Stimulated activated CD4-positive, alpha-beta T cell treated with anti-CD3 and anti-CD28 coated beads, Interleukin-1b, Interleukin-23, amount 100 ng/mL, for 24 hours (primary cell): Measurements from ENCODE around the gene PRUNE2.

Source experiments
- DNase-seq, 4 experiments: peaks; one replicate each; pipeline ENCODE4 v3.0.0-alpha.2; 2020; ENCODE audit warnings: low read depth in 4 of 4, low spot score in 1 of 4

The PRUNE2 gene

GRCh38 chr9:76900884-76901440, 5.0 kb downstream of the PRUNE2 start:
- no peak for DNase-seq

GRCh38 chr9:76898786-76899185, 7.1 kb downstream of the PRUNE2 start:
- DNase-seq = no peak

GRCh38 chr9:76897804-76898525, 7.9 kb downstream of the PRUNE2 start:
- no peak for DNase-seq

GRCh38 chr9:76896035-76896434, 9.9 kb downstream of the PRUNE2 start:
- DNase-seq = no peak

- DNase-seq = no peak
Measured at GRCh38 chr9:76895186-76895585, 10.7 kb downstream of the PRUNE2 start.

GRCh38 chr9:76894198-76894597, 11.7 kb downstream of the PRUNE2 start:
- DNase-seq = no peak

- no peak for DNase-seq
Measured at GRCh38 chr9:76893395-76893932, 12.4 kb downstream of the PRUNE2 start.

- no peak for DNase-seq
Measured at GRCh38 chr9:76891874-76892273, 14.0 kb downstream of the PRUNE2 start.

- DNase-seq = no peak
Measured at GRCh38 chr9:76891279-76891678, 14.6 kb downstream of the PRUNE2 start.

- no peak for DNase-seq
Measured at GRCh38 chr9:76887951-76888350, 18.0 kb downstream of the PRUNE2 start.

GRCh38 chr9:76887003-76887821, 18.7 kb downstream of the PRUNE2 start:
- DNase-seq = no peak

- no peak for DNase-seq
Measured at GRCh38 chr9:76886318-76886717, 19.6 kb downstream of the PRUNE2 start.

GRCh38 chr9:76884823-76885222, 21.1 kb downstream of the PRUNE2 start:
- no peak for DNase-seq

- DNase-seq = no peak
Measured at GRCh38 chr9:76883341-76883855, 22.5 kb downstream of the PRUNE2 start.

- no peak for DNase-seq
Measured at GRCh38 chr9:76882686-76883085, 23.2 kb downstream of the PRUNE2 start.

- no peak for DNase-seq
Measured at GRCh38 chr9:76880210-76880609, 25.7 kb downstream of the PRUNE2 start.

GRCh38 chr9:76878933-76879332, 27.0 kb downstream of the PRUNE2 start:
- no peak for DNase-seq

- DNase-seq = no peak
Measured at GRCh38 chr9:76877961-76878360, 28.0 kb downstream of the PRUNE2 start.

GRCh38 chr9:76876098-76876497, 29.8 kb downstream of the PRUNE2 start:
- DNase-seq = no peak

- no peak for DNase-seq
Measured at GRCh38 chr9:76873821-76874220, 32.1 kb downstream of the PRUNE2 start.

- DNase-seq = no peak
Measured at GRCh38 chr9:76873056-76873792, 32.7 kb downstream of the PRUNE2 start.
